Hippocampal formation (tissue), 2 donors: ENCODE measurements around the gene LRRC3B.
"Not testable (repeated sequence)": the region's sequence is repeated elsewhere in the genome, so short reads cannot be mapped to it uniquely, and the experiment has no call there.

Experiments
- DNase-seq, 2 donors: peaks; one replicate each; lab custom pipeline; 2025; lab: John Stamatoyannopoulos, UW

LRRC3B gene, protein sequence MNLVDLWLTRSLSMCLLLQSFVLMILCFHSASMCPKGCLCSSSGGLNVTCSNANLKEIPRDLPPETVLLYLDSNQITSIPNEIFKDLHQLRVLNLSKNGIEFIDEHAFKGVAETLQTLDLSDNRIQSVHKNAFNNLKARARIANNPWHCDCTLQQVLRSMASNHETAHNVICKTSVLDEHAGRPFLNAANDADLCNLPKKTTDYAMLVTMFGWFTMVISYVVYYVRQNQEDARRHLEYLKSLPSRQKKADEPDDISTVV

DNA sequence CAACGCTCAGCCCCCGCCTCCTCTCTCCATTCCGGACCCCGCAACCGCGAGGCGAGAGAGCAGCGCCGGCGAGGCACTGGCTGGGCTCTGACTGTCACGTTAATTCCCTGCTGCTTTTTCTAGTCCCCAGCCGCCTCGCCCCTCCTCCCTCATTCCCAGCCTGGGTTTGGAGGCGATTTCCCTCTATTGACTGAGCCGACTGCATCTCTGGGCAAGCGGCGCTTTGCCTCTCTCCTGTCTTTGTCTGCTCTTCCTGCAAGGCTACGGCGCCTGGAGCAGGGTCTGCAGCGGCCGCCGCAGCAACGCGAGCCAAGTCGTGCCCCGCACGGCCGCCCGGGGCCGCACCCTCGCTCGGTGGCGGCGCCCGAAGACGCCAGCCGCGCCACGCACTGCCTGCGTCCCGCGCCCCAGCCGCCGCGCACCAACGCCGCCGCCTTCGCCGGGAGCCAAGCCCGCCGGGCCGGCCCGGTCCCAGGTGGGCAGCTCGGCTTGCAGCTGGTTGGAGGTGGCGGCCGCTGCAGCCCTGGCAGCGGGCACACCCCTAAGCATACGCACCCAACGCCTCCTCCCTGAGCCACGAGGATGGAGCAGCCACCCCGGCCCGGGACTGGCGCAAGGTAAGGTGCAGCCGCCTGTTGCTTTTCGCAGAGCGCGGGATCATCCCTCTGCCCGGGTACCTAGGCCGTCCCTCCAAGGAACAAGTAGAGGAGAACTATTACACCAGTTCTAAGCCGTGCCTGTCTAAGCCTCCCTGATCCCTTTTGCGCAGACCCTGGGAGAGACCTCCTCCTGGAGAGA lies at the start of gene LRRC3B:
Gene LRRC3B, plus strand, starts transcription at position 152 of the 798 bp plus-strand sequence. CDS start 86,901 bp downstream, outside the sequence.
- peak in 1 of 2 donors; percentile 25 for DNase-seq

DNA sequence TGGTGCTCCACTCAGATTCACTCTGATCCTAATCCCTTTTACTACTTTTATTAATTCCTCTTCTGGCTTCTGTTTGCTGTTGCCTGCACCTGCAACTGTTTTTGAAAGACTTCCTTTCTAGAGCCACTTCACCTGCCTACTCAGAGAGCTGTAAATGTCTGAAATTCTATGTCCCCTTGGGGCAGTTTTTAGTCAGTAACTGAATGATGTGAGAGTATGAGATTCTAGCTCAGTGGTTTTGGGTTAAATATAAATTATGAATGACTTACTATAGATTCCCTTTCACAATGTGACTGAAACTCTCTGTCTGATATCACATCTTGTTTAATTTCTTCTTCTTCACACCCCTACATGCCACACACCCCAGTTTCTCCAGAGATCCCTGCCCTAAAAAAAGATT lies 47.8 kb upstream of the LRRC3B start:
- DNase-seq = no peak

- DNase-seq = no peak
These were observed 43.5 kb upstream of the LRRC3B start for GRCh38 chr3:26579116-26579515.

DNA sequence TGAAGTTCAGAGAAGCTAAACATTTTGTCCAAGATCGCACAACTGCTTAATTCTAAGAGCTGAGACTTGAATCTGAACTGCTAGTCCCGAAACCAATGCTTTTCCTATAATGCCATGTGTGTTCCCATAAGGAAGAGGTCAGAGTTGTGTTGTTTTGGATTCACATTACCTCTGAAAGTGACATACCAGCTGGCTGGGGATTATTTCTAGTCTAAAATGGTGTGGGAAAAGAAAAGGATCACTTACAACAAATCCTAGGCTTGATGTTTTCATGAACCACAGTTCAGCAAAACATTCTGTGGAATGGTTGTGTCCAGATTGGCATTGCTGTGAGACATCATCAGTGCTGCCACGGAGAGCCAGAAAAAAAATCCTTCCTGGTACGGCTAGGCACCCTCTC lies 35.0 kb upstream of the LRRC3B start:
- DNase-seq = no peak

DNA sequence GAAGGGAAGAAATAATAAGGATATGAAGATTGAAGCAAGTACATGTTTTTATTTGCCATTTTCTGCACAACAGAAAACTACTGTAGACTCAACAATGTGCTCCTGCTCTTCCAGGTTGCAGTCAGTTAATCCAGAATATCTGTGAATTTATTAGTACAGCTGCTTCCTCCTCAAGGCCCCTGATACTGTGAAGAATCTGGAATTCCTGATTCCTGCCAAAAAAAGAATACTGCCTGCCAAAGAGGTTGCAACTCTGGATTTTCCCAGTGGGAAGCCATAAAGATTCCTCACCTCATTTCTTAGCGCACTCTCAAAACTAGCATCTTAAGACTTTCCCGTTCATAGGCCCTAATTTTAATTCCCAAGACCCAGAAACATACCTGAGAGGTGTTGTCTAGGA lies 33.6 kb upstream of the LRRC3B start:
- no peak for DNase-seq

- DNase-seq = no peak
These were observed 32.9 kb upstream of the LRRC3B start for GRCh38 chr3:26589678-26590077.

DNA sequence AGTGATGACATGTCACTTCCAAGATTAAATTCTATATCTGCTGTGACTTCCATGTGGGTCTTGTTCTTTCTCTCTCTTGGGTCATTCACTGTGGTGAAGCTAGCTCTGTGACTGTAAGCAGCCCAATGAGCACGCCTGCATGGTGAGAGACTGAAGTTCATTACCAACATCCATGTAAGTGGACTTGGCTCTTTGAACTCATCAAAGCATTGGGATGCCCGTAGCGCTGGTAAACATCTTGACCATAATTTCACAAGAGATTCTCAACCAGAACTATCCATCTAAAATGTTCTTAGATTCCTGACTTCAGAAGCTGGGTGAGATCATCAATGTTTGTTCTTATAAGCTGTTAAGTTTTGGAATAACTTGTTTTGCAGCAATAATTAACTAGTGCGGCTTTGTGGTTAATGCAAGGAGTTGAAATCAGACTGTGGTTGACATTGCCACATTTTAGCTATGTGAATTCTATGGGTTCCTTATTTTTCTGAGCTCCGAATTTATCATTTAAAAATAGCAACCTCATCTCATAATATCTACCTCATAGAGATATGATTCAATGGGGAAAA lies 31.6 kb upstream of the LRRC3B start:
- DNase-seq = no peak

DNA sequence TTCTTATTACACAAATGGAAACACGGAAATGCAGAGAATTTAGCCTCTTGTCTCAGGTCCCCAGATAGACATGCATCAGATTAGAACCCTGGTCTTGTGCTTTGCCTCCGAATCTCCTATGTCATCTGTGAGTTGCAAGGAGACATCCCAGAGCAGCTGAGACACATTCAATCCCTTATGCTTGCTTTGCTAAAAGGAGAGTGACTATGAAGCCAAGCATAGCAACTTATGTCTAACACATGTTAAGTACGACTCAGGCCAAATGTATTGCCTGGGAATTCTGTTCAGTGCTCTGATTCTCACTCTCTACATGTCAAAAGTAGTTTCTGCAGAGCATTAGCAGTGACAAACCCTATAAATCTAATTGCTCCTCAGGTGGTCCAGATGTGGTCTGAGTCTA lies 30.6 kb upstream of the LRRC3B start:
- no peak for DNase-seq

GRCh38 chr3:26592451-26592850 lies 30.1 kb upstream of the LRRC3B start:
- DNase-seq = no peak

DNA sequence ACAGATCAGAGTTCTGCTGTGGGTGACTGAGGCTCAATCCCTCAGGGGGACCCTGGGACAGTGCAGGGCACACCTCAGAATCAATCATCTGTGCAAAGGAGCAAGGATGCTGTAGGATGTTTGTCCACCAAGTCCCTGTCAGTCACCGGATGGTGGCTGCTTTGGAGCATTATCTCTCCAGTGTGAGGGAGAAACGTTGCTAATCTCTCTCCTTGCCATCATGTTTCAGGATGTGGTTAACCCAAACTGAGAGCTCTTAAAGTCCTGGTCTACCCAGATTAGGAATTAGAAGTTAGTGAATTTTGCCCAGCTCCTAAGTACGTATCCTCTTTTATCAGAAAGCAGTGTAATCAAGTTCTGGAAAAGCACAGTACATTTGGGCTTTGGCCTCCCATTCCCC lies 26.2 kb upstream of the LRRC3B start:
- no peak for DNase-seq

DNA sequence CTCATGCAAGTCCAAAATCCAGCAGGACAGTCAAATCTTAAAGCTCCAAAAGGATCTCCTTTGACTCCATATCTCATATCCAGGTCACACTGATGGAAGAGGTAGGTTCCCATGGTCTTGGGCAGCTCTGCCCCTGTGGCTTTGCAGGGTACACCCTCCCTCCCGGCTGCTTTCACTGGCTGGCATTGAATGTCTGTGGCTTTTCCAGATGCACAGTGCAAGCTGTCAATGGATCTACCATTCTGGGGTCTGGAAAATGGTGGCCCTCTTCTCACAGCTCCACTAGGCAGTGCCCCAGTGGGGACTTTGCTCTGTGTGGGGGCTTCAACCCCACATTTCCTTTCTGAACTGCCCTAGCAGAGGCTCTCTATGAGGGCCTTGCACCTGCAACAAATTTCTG lies 19.3 kb upstream of the LRRC3B start:
- not testable (repeated sequence) for DNase-seq

DNA sequence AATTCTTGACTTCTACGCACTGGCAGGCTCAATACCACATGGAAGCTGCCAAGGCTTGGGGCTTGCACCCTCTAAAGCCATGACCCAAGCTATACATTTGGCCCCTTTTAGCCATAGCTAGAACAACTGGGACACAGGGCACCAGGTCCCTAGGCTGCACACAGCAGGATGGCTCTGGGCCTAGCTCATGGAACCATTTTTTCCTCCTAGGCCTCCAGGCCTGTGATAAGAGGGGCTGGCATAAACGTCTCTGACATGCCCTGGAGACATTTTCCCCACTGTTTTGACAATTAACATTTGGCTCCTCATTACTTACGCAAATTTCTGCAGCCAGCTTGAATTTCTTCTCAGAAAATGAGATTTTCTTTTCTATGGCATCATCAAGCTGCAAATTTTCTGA lies 18.8 kb upstream of the LRRC3B start:
- not testable (repeated sequence) for DNase-seq

DNA sequence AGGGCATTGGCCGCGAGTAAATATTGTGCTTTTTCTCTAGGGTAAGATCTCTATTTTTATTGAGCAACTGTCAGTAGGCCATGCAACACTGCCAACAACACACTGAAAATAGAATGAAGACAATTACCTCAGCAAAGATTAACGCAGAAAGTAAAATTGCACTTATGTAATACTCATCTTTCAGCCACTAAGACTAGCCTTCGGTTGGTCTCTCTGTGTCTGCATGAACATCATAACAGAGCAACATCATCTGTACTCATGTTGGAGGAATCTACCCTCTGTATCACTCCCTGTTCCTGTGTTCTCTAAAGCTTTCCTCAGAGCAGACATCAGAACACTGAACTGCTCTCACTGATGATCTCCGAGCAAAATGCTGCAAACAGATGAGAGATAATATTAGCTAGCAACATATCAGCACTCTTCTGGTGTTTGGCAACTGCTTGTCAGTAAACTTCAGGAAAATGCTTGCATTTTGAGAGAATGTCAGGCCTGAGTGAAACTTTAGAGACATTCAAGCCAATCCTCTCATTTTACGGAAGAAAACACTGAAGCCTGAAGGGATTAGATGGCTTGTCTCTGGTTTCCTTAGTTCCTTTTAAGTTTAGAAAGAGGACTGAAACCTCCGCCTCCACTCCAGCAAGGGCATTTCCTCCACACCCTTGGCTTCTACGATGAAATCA lies 8.4 kb upstream of the LRRC3B start:
- no peak for DNase-seq

- DNase-seq = no peak
These were observed 1.4 kb upstream of the LRRC3B start for GRCh38 chr3:26621176-26621575.

DNA sequence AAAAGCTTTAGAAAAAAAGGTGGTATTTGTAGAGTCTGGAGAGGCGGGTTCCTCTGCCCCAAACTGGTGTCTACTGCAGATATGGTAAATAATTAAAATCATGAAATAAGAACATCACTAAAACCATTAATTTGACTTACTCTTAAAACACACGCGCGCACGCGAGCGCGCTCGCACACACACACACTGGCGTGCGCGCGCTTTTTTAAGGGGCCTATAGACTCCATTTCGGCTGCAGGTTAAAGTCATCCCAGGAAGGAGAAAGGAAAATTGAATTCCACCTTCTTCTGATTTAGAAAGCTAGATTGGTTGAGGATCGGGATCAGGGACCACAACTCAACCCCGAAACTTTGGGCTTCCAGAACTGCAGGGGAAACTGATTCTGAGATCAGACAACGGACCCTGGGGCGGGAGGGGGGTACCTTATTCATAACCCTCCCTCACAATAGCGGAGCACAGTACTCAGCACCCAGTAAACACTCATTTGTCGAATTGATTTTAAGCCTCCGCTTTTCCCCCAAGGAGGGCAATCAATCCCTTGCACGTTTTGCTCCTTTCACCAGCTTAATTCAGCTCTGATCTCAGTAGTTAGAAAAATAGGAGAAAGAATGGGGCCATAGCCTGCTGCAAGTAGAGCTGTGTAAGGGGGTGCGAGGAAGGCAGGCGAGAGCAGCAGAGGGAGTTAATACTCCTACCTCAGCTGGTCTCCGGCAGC lies 509 bp upstream of the LRRC3B start:
- no peak for DNase-seq

GRCh38 chr3:26623419-26624208 lies 1.0 kb downstream of the LRRC3B start:
- no peak for DNase-seq

DNA sequence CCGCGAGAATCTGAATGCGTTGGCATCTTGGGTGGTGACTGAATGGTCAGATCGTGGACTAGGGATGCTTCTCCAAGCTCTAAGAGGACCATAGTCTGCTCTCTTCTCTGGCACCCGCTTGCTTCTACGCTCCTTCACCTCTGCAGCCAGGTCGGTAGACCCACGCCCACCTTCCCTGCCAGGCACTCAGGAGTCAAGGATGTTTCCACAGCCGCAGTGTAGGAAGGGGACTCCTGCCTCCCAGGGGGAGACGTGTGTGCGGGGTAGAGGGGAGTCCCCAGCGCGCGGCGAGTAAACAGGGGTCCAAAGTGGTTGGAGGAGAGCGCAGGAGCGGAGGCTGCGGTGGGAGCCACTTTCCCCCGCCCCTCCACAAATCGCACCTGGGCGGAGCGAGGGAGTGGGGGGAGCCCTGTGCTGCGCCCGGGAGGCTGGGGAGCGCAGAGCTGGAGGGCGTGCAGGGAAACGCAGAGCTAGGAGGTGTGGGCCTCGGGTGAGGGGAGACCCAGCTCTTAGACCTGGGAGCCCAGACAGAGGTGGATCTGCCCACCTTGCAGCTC lies 1.7 kb downstream of the LRRC3B start:
- DNase-seq = no peak

- DNase-seq = no peak
These were observed 2.6 kb downstream of the LRRC3B start for GRCh38 chr3:26625187-26625586.

DNA sequence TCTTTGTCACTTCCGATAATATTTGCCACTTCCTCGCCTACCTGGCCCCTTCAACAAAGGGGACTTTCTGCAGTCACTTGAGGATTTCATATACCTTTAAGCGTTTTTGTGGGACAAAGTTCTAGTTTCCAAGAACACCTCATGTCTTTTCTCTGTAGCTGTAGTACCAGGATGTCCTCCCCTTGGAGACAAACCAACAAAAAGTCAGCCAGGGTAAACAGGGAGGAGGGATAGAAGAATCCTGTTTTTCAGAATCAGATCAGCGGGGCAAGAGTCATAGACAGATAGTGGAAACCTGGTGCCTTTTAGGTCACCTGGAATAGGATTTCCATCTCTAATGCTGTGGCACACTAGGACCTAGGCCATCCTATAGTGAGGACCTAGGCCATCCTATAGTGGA lies 4.5 kb downstream of the LRRC3B start:
- DNase-seq = no peak

- DNase-seq = no peak
These were observed 6.3 kb downstream of the LRRC3B start for GRCh38 chr3:26628915-26629314.
